ENCODE results near the gene DOHH.

The DOHH gene, protein sequence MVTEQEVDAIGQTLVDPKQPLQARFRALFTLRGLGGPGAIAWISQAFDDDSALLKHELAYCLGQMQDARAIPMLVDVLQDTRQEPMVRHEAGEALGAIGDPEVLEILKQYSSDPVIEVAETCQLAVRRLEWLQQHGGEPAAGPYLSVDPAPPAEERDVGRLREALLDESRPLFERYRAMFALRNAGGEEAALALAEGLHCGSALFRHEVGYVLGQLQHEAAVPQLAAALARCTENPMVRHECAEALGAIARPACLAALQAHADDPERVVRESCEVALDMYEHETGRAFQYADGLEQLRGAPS

DNA sequence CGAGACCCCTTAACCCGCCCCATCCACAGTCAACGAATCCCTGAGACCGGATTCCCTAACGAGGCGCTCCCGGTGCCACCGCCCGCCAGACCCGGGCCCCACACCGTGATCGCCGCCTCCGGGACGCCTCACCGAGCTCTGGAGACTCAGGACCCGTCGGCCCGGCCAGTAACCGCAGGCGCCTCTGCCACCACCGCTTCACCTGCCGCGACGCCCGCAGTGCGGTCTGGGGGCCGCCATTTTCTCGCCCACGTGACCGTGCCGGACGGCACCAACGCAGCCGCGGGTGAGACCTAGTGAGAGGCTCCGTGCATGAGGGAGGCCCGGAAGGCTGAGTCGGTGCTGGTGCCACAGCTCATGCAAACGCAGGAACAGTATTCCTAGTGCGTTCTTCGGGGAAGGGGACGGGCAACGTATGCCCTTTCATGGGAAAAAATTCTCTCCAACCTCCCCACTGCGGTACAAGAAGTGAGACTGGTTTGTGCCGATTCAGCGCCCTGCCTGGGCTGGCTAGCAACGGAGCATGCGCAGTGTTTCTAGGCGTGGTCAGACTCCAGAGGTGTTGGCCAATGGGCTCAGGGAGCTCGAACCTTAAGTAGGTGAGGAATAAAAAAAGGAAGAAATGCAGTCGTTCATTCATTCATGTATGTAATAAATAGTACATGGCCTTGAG lies at the start of gene DOHH:
Gene DOHH (minus strand): TSS at position 246 of the 673 bp plus-strand sequence. CDS start 3,860 bp downstream, outside the sequence.
- peak; percentile 96 for DNase-seq

GRCh38 chr19:3549816-3550215 lies 49.3 kb upstream of the DOHH start:
- no peak for DNase-seq

DNA sequence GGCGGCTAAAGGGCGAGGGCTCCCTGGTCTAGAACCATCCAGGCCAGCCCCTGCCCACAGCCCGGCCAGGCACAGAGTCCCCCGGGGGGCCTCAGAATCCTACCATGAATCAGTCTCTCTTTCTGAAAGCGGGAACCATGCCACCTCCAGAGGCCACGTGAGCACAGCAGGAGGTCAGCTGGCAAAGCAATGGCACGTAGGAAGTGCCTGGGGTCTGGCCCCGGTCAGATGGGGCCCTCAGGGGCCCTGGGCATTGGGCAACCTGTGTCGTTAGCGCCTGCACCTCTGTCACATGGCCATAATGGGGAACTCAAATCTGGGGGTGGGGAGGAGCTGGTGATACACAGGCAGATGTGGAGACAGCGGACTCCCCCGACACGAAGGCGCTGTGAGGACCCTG lies 48.1 kb upstream of the DOHH start:
- no peak for DNase-seq

DNA sequence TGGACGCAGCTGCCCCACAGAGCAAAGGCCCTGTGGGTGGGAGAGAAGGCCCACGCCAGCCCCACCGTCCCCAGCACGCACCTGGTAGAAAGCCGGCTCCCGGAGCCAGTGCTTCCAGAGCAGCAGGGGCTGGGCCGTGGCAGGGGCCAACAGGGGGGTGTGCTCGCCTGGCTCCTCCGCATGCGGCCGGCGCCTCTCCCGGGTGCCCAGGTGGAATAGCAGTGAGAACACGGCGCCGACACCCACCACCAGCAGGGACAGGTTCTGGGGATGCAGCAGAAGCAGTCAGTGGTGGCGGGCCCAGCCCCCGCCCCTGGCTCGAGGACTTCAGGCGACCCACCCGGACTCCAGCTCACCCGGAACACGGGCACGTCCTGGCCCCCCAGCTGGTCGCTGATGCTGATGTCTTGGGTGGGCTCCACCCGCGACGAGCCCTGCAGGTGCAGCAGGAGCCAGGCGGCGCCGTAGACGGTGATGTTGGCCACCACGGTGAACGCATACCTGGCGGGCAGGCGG lies 47.4 kb upstream of the DOHH start:
- no peak for DNase-seq

DNA sequence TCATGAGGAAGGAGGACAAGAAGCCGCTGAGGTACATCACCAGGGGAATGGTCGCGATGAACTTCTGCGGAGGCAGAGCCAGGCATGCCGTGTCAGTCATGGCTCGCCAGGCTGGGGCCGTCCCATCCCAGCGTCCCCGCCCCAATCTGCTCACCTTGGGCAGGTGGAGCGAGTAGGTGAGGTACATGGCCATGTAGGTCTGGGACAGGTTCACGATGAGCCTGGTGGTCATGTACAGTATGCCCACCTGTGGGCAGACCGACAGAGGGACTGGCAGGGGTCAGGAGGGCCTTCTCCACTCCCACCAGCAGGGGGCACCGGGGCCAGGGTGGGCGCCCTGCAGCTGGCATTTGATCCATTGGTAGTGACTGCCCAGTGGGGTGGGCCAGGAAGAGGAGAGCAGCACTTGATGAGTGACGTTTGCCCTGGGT lies 46.8 kb upstream of the DOHH start:
- DNase-seq: no peak

DNA sequence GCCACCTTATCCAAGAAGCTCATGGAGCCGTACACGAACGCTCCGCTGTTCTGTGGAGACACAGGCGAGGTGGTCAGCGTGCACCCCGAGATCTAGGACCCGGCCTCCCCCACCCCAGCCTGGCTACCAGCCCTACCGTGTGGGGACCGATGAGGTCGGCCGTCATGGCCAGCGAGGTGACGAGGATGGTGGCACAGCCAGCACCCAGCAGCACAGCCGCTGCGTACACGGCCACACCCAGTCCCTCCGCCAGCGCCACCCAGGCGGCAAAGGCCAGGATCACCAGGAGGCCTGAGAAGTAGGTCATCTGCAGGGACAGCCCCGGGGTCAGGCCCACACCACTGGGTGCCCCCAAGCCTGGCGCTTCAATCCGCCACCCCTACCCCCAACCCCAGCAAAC lies 45.6 kb upstream of the DOHH start:
- no peak for DNase-seq

GRCh38 chr19:3545669-3546034 lies 45.2 kb upstream of the DOHH start:
- no peak for DNase-seq

GRCh38 chr19:3544742-3545668 lies 44.5 kb upstream of the DOHH start:
- peak; percentile 21 for DNase-seq

- no peak for DNase-seq
Measured at GRCh38 chr19:3544058-3544376, 43.5 kb upstream of the DOHH start.

GRCh38 chr19:3543150-3544057 lies 42.9 kb upstream of the DOHH start:
- no peak for DNase-seq

DNA sequence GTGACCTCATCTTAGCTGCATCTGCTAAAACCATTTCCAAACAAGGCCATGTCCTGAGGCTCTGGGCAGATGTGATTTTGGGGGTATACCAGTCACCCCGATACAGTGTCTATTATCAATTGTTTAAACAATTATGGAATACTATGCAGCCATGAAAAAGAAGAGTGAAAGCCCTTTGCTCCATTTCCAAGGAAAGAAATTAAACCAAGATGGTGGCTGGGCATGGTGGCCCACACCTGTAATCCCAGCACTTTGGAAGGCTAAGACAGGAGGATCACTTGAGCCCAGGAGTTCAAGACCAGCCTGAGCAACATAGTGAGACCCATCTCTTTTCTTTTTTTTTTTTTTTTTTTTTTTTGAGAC lies 39.3 kb upstream of the DOHH start:
- DNase-seq: no peak

DNA sequence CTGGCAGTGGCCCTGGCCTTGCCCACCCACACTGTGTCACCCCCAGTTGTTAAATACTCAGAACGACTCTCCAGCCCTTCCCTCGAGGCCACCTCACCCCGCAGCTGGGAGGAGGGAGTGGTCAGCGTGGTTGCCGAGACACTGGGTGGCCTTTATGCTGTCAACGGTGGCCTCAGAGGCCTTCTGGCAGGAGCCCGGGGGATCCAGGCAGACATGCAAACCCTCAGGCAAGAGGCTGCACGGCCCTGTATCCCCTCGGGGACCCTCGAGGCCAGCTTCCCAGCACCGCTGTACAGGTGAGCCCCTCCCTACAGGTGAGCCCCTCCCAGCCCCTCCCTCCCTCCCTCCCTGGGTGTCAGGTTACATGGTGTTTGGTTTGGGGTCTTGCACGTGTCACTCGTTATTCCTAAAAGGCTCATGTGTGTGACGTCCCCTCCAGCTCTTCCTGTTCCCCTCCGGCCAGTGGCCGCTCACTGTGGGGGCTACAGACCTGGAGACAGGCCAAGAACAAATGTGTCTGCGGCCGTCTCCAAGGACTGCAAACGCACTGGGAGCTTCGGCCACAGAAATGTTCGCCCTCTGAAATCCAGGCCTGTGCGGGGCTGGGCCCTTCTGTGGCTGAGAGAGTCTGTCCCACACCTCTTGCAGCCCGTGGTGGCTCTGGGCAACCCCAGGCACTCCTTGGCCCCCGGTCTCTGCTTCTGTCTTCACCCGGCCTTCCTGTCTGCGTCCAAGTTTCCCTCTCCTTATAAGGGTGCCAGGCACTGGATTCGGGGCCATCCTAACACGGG lies 38.7 kb upstream of the DOHH start, which contains the start of gene TEKTIP1:
Gene TEKTIP1 (plus strand): TSS at position 210 of the 791 bp plus-strand sequence. CDS start 4 bp downstream, at position 214.
- peak; percentile 8 for DNase-seq

DNA sequence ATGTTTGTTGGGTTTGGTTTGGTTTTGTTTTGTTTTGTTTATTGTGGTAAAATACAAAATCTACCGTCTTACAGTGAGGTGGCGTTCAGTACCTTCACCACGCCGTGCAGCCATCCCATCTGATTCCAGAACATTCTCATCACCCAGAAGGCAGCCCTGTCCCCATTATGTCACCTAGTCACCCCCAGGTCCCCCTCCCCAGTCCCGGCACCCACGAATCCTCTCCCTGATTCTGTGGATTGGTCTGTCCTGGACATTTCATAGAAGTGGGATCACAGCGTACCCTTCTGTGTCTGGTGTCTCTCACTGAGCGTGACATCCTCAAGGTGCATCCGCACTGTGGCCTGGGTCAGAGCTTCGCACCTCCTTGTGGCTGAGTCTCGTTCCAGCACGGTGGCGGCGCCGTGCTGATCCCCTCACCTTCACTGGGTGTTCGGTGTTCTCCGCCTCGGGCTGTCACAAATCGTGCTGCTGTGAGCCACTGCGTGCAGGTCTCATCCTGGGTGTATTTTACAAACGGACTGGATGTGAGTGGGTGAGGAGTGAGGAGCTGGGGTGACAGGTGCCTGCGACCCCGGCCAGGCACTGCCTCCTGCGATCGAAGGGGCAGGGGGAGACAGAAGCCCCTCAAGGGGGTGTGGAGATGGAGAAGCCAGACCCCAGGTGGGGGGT lies 37.9 kb upstream of the DOHH start:
- no peak for DNase-seq

DNA sequence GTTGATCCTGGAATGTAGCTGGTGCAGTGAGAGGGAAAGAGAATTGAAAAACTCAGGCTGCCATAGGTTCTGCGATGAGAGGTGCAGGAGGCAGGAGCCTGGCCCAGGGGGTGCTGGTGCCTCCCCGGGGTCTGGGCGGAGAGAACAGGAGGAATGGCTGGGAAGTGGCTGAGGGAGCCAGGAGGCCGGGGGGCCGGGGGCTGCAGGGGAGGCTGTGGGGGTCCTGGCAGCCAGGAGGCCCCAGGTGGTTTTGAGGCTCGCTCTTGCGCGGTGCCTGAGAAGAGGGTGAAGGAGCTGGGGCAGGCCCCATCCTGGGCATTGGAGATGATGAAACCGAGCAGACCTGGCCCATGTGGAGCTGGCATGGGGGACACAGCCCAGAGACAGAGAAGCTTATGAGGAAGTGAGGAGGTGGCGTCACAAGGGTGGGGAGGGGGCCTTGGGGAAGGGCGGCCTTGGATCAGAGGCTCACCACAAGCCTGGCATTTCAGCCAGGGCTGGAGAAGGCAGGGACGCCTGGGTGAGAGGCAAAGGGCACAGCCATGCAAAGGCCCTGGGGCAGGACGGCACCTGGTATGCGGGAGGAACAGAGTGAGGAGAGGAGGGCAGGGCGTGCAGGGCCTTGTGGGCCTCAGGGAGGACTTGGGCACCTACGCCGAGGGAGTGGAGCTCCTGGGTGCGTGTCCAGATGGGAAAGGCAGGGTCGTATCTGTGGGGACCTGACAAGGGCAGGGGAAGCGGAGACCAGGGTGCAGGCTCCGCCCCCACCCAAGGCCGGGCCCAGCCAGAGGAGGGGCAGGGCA lies 37.2 kb upstream of the DOHH start:
- no peak for DNase-seq

DNA sequence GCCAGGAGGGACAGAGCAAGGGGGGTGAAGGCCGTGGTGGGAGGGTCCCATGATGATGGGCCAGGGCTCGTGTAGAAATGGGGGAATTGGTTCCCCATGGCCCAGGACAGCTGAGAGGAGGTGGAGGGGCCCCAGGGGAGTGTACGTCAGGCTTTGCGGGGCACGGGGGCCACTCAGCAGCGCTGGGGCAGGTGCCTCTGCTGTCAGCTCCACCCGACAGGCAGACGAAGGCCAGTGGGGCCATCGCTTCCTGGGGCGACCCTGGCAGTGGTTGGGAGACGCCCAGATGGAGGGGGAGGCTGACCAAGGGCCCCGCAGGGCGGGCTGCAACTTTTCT lies 36.6 kb upstream of the DOHH start:
- no peak for DNase-seq

DNA sequence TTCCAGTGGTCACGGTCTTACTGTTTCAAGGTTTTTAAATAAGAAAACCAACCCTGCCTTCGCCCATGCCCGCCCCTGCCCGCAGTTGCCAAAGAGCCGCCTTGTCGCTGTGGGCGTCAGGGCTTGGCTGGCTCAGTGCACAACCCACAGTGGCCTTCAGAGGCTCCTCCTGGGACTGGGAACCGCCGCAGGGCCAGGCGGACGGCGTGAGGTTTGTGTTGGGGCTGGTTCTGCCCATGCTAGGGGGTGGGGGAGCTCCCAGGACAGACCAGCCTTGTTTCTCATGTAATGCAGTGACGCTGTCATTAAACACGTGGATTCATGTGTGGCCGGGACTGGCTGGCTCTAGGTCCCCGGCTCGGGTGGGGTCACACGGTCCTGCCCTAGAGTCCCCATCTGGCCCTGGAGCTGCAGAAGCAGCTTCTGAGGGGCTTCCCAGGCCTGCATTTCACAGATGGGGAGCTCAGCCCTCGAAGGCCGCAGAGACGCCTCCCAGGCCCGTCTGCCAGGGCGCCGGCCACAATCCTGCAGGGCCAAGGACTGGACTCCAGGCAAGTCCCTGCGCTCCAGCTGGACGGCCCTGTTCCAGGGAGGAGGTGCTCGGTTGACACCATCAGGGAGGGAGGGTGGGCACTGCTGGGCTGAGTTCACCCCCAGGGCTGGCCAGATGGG lies 36.1 kb upstream of the DOHH start:
- no peak for DNase-seq

DNA sequence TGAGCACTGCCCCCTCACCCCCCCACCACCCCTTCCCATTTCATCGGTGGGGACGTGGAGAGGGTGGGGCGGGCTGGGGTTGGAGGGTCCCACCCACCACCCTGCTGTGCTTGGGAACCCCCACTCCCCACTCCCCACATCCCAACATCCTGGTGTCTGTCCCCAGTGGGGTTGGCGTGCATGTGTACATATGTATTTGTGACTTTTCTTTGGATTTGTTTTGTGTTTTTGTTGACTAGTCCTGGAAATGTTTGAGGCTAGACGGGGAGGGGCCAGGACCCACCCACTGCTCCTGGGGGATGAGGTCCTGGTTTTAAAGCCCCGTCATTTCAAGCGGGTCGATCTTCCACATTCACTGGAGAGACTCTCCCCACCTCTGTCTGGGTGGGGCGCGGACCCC lies 35.5 kb upstream of the DOHH start:
- DNase-seq: no peak

DNA sequence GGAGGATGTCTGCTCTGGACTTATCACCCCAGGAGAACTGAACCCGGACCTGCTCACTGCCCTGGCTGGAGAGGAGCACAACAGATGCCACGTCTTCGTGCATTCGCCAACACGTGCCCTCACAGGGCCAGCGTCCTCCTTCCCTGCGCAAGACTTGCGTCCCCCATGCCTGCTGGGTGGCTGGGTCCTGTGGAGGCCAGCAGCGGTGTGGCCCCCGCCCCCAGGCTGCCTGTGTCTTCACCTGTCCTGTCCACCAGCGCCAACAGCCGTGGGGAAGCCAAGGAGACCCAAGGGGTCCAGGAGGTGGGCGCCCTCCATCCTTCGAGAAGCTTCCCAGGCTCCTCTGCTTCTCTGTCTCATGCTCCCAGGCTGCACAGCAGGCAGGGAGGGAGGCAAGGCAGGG lies 35.1 kb upstream of the DOHH start:
- DNase-seq: no peak

DNA sequence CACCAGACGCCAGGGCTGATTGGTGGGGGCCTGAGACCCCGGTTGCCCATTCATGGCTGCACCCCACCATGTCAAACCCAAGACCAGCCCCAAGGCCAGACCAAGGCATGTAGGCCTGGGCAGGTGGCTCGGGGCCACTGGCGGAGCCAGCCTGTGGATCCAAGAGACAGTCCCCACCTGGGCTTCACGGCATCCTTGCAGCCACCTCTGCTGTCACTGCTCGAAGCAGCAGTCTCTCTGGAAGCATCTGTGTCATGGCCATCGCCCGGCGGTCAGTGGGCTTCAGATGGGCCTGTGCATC lies 34.7 kb upstream of the DOHH start:
- no peak for DNase-seq

Data from NCI-H1105 treated with DMSO at 0.1 percent for 48 hours (cell line).